GM19023 (cell line): ENCODE measurements around the gene UBE3C.
A peak's percentile ranks its signal among the peaks of the same experiment; 100 is the strongest.
"Not testable (repeated sequence)": the region's sequence is repeated elsewhere in the genome, so short reads cannot be mapped to it uniquely, and the experiment has no call there.

Experiments used
- ATAC-seq: cut with Tn5 transposase; IDR thresholded peaks from one replicate; pipeline ENCODE4 v1.9.1; 2021; ENCODE audit warnings: mild to moderate bottlenecking, moderate library complexity; ENCODE audit not compliant: unreplicated experiment

The UBE3C gene

GRCh38 chr7:157129907-157130460 is 8.7 kb upstream of the UBE3C start:
- ATAC-seq: no peak

- ATAC-seq: not testable (repeated sequence)
Measured at GRCh38 chr7:157130849-157131248, 7.9 kb upstream of the UBE3C start.

- no peak for ATAC-seq
Measured at GRCh38 chr7:157132796-157133195, 5.9 kb upstream of the UBE3C start.

GRCh38 chr7:157133304-157133703 is 5.4 kb upstream of the UBE3C start:
- ATAC-seq: no peak

- ATAC-seq: no peak
Measured at GRCh38 chr7:157136372-157136771, 2.4 kb upstream of the UBE3C start.

- no peak for ATAC-seq
Measured at GRCh38 chr7:157138101-157138423, 664 bp upstream of the UBE3C start.

GRCh38 chr7:157139111-157139809 is 534 bp downstream of the UBE3C start:
- peak; percentile 60 for ATAC-seq

- no peak for ATAC-seq
Measured at GRCh38 chr7:157139810-157140510, 1.2 kb downstream of the UBE3C start.

GRCh38 chr7:157140511-157140905 is 1.8 kb downstream of the UBE3C start:
- ATAC-seq: no peak

GRCh38 chr7:157141525-157142060 is 2.9 kb downstream of the UBE3C start:
- no peak for ATAC-seq

- ATAC-seq: no peak
Measured at GRCh38 chr7:157143788-157144187, 5.1 kb downstream of the UBE3C start.

- ATAC-seq: no peak
Measured at GRCh38 chr7:157149317-157149716, 10.6 kb downstream of the UBE3C start.

GRCh38 chr7:157150882-157151281 is 12.2 kb downstream of the UBE3C start:
- ATAC-seq: no peak

- no peak for ATAC-seq
Measured at GRCh38 chr7:157151626-157152339, 13.1 kb downstream of the UBE3C start.

GRCh38 chr7:157152391-157152937 is 13.7 kb downstream of the UBE3C start:
- no peak for ATAC-seq

GRCh38 chr7:157153260-157153659 is 14.5 kb downstream of the UBE3C start:
- no peak for ATAC-seq

GRCh38 chr7:157155959-157156358 is 17.2 kb downstream of the UBE3C start:
- ATAC-seq: no peak

GRCh38 chr7:157158400-157158799 is 19.7 kb downstream of the UBE3C start:
- ATAC-seq: no peak

GRCh38 chr7:157159537-157159936 is 20.8 kb downstream of the UBE3C start:
- ATAC-seq: not testable (repeated sequence)

- no peak for ATAC-seq
Measured at GRCh38 chr7:157160433-157160832, 21.7 kb downstream of the UBE3C start.

GRCh38 chr7:157165987-157166386 is 27.3 kb downstream of the UBE3C start:
- ATAC-seq: no peak
